Pulmonary artery endothelial cell (primary cell): ENCODE results near the gene MPP1. TPM values are rescaled to one million over a fixed set of nuclear protein-coding genes. Genes with fewer than 3 reads are reported as not detected.
A peak's percentile ranks its signal among the peaks of the same experiment; 100 is the strongest.

Experiments used
- DNase-seq: peaks from one replicate; pipeline ENCODE4 v3.0.0-alpha.2; 2011; ENCODE audit warnings: low read depth, low spot score
- total RNA-seq: library from RNA; depleted of rRNA; stranded (reverse); fragments of >200 nt; gene quantifications from 2 replicates; pipeline ENCODE4 v1.2.3, GENCODE V29; 2014

Gene MPP1
- total RNA-seq, 1 donor from 2014 or later: 17.9 TPM

DNA sequence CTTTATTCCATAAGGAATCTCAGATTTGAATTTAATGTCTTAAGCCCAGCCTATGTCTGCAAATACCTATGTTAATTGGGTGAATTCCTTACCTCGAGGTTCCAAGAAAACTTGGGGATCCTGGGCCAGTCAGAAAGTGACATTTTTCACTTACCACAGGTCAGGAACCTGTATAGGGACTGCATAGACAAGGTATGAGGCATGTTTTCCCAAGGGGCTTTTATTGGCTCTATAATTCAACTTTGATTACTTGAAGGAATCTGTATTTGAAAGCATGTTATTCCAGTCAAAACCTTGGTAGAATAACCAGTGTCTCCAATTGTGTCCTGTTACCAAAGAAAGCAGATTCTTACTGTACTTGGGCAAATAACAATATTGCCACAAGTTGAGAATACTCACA lies 8.5 kb upstream of the MPP1 start:
- DNase-seq: no peak

- no peak for DNase-seq
These were observed 7.2 kb upstream of the MPP1 start for GRCh38 chrX:154812341-154813101.

- DNase-seq: no peak
These were observed 4.8 kb upstream of the MPP1 start for GRCh38 chrX:154809939-154810665.

- no peak for DNase-seq
These were observed 1.7 kb upstream of the MPP1 start for GRCh38 chrX:154806837-154807501.

GRCh38 chrX:154805696-154806091 lies 409 bp upstream of the MPP1 start:
- no peak for DNase-seq

- DNase-seq: no peak
These were observed 876 bp downstream of the MPP1 start for GRCh38 chrX:154804261-154804956.

DNA sequence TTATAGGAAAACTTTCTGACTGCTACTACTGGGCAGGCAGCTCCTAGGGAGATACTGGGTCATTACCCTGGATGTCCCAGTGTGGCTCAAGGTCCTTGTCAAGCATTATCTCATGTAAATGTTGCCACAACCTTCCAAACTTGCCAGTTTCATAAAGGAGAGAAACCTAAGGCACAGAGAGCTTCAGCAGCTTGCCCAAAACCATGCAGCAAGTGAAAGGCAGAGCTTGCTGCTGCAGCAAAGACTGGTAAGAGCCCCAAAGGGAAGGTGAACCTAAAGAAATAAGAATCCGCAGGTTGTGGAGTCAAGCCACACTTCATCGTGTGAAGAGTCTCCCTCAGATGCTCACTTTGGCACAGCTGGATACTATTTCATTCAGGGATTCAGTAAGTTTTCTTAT lies 2.3 kb downstream of the MPP1 start:
- DNase-seq: no peak

DNA sequence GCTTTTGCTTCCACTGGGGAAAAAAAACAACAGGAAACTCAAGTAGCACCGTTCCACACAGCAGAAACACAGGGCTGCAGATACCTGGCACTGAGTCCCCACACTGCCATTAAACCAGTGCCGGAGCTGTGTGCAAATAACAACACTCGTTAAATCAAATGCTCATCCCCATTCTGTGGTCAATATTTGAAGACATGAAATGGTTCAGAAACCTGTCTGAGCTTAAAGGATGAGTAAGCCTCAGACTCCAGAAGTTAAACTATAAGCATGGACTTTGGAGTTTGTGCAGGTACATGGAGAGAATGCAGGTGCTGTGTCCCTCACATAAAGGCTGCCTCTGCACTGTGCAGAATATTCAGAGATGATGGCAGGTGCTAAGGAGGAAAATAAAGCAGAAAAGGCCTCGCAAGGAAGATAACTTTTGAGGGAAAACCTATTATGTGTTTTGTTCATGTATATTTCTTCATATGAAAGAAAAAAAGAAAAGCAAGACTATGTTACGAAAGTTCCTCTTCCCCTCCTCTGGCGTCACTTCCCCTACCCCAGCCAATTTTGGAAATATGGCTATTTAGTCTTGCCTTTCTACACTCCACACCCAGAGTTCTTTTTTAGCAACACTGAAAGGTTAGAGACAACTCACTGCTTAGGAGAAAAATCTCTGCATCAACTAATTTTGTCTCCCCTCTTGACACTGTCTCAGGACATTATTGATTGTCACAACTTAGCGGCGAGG lies 4.6 kb downstream of the MPP1 start:
- no peak for DNase-seq

DNA sequence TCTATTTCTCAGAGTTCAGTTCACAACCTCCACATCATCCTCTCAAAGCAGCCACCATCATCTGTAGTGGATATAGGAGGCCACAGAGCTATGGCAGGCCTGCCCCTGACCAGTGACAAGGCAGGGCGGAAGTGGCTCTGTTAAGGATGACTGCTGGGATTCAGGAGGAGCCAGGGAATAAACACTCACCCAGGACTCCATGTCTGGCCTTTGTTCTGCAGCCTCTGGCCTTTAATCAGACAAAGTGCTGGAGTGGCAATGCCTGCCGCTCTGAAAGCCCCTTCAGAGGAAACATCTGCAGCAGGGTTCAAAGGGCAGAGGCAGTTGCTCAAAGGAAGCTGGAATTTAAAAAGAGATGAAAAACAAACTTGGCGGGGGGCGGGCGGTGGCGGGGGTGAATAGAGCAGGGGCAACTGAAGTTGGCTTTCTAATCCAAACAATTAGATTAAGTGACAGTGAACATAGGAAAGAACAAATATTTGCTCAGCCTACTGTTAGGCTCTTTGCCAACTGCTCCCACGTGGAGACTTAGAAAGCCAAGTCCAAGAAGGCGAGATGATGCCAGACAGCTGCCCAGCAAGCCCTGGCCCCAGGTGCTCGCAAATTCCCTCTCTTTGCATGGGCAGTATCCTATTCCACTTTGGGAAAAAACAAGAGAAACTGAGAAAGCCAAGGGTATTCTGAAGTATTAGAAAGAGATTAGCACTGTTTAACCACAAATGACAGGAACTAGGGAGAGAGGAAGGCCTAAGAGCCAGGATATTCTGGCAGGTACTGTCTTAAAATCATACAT lies 5.5 kb downstream of the MPP1 start:
- DNase-seq: peak; percentile 66

GRCh38 chrX:154797006-154797405 lies 8.3 kb downstream of the MPP1 start:
- DNase-seq: no peak

GRCh38 chrX:154795016-154795415 lies 10.3 kb downstream of the MPP1 start:
- DNase-seq: no peak

DNA sequence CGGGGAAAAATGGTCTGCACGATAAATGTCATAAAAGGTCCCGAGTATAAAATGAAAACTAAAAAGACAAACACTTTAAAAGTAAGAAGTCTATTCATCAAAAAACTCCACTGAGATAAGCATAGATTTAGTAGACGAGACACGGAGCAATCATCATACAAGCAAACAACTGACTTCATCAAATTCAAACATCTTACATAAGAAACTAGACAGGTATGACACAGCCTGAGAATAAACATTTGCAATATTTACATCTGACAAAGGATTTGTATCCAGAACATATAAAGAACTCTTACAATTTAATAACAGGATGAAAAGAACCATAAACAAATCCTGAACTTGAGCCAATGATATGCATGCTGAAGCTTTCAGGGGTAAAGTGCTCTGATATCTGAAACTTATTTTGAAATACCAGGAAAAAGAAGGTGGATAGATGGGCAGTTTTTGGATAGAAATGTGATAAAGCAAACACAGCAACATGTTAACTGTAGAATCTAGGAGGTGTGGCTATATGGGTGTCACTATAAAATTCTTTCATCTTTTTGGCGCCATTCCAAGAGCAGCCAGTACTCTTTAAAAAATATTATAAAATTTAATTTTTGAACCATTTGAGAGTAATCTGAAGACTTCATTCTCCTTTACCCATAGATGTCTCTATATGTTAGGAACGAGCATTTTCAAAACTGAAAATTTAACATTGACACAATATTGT lies 12.0 kb downstream of the MPP1 start:
- no peak for DNase-seq

DNA sequence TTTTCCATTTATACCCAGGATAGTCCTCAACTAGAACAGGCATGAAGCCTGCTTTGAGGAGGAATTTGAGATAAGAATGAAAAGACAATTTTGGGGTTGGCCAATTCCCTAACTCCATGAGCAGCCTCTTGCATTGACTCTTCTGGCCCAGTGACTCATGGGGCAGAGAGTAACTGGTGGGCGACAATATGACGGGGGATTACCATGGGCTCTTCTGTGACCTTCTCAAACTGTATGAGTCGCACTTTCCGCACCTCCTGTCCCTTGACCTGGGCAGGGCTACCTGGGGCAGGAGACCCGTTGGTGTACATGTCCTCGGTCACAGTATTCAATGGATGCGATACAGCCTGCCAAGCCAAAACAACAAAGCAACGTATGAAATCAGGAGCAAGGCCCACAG lies 13.3 kb downstream of the MPP1 start:
- DNase-seq: no peak

- DNase-seq: no peak
These were observed 13.8 kb downstream of the MPP1 start for GRCh38 chrX:154791467-154791866.

DNA sequence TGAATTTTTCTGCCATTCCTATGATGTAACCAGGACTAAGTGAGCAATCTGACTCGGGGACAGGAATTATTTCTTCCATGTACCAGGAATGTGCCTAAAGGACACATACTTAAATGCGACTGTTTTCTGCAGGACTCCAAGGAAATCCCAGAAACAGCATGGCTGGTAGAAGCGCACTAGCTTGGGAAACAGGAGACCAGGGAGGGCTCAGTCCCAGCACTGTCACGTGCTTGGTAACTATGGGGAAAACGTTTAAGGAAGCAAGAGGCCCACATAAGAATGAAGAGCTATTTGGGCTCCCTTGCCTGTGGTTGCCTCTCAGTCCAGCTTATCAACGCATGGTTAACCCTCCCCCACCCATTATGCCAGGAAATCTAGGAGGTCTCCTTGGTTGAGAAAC lies 19.6 kb downstream of the MPP1 start:
- DNase-seq: no peak

DNA sequence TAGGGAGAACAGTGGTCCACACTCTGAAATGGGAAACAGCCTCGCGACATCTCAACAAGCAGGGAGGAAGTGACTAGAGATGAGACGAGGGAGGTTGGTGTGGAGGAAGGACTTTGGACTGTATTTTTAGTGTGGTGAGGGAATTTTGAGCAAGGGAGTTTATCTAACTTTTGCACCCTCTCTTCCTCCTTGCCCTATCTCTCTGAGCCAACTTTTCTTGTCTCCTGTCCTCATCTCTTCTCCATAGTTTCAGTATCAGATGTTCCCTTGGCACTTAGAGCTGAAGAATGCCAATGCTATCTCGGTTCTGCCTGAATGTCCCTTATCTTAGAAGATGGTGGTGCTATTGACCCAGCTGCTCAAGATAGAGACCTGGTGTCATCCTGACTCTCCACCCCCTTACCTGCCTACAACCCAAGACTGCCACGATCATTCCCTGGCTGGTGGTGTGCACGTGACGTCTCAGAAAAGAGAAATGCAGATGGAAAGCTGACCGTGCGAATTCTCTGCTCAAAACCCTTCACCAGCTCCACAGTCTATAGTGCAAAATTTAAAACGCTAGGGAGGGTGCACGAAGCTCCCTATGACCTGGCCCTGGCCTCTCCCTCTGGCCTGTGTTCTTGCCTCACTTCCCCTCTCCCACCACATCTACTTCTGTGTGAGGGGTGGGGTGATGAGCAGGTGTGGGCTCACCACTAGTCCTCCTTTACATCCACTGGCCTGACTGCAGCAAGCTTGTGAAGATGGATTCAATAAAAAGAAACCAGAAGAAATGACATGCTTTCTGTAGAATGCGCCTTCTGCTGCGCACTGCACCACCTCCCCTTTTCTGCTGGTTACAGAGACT lies 20.9 kb downstream of the MPP1 start:
- DNase-seq: no peak

DNA sequence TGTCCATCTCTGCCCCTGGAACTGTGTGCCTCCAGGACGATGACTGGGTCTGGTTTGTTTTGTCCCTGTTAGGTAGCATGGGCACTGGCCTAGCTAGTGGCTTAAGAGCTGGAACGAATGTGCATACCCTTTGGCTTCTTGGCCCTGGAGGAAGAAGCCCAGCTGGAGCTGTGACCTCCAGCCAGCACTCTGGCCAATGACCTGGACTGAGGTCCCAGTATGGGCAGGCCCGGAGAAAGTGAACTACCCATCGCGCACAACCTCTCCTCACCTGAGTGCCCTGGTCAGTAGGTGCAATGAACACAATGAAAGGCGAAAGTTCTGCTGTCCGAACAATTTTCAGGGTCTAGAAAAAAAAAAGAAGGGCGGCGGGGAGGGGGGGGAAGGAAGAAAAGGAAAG lies 24.3 kb downstream of the MPP1 start:
- no peak for DNase-seq

DNA sequence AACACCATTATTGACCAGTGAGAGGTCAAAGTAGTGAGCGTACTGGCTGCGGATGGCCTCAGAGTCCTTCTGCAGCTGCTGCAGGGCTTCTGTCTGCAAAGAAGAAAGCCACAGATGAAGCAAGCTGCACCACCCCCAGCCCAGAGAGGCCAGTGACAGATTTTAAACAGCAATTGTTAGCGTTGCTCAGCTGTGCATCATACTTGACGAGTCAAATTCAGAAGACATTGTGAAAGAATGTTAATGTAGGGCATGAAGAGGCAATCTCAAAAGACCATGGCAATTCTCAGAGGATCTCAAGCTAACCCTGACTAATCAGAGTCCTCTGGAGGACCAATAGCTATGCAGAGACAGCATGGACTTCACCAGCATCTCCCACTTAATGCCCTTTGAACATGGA lies 26.0 kb downstream of the MPP1 start:
- DNase-seq: no peak

DNA sequence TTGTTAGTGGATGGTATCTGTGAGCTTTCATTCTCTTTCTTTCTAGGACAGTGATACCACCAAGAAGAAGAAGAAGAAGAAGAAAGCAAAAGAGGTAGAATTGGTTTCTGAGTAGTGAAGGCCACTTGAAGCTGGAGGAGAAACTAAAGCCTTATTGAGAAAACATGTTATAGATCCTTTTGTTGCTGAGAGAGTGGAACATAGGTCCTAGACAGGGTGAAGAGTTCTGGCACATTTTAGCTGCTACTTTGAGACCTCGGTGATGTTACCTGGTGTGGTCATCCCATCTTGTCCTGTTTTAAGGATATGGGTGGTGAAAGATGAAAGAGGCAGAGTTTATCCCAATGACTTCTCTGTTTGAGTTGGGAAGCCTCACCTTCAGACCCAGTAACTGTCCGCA lies 28.5 kb downstream of the MPP1 start:
- DNase-seq: no peak
